ENCODE results near the gene SIDT1.

The SIDT1 gene

DNA sequence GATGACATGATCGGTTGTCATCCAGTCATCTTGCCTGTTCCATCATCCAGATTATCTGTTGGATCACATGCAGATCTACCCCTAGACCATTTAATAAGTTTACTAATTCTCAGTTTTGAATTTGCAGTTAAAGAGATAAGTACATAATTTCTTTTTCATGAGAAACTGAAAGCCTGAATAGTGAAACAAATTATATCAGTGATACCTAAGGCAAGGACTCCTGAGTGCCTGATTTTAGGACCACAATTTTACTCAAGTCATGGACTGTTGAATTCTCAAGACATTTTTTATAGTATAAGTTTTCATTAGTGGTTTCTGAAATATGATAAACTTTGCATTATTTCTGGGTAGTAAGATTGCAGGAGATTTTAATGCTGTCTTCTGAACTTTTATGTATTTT is 13.2 kb downstream of the SIDT1 start:
- Histone ChIP-seq H3K4me3 (replicated peaks; ENCODE audit: insufficient read depth, low read length) (no peak overlapping the region), H3K27me3 (ENCODE audit: insufficient read depth, poor library complexity, severe bottlenecking) (no peaks in the 10 kb centered on the region), H3K27ac (replicated peaks) (no peak overlapping the region)
- no peak for DNase-seq (ENCODE audit: low read depth in 1 of 2, low spot score in 1 of 2)
- TF ChIP-seq SPI1 (IDR thresholded peaks at IDR 0.05; ENCODE audit: borderline replicate concordance, low read depth) (no peak), POLR2AphosphoS5 (IDR thresholded peaks at IDR 0.05; ENCODE audit: low read depth) (no peak), GABPA (IDR thresholded peaks at IDR 0.05; ENCODE audit: low read depth) (no peak)
- TF ChIP-seq, protein P1, sequence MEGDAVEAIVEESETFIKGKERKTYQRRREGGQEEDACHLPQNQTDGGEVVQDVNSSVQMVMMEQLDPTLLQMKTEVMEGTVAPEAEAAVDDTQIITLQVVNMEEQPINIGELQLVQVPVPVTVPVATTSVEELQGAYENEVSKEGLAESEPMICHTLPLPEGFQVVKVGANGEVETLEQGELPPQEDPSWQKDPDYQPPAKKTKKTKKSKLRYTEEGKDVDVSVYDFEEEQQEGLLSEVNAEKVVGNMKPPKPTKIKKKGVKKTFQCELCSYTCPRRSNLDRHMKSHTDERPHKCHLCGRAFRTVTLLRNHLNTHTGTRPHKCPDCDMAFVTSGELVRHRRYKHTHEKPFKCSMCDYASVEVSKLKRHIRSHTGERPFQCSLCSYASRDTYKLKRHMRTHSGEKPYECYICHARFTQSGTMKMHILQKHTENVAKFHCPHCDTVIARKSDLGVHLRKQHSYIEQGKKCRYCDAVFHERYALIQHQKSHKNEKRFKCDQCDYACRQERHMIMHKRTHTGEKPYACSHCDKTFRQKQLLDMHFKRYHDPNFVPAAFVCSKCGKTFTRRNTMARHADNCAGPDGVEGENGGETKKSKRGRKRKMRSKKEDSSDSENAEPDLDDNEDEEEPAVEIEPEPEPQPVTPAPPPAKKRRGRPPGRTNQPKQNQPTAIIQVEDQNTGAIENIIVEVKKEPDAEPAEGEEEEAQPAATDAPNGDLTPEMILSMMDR (IDR thresholded peaks at IDR 0.05; ENCODE audit: insufficient read depth, low read length) = no peak
- TF ChIP-seq, protein P2, sequence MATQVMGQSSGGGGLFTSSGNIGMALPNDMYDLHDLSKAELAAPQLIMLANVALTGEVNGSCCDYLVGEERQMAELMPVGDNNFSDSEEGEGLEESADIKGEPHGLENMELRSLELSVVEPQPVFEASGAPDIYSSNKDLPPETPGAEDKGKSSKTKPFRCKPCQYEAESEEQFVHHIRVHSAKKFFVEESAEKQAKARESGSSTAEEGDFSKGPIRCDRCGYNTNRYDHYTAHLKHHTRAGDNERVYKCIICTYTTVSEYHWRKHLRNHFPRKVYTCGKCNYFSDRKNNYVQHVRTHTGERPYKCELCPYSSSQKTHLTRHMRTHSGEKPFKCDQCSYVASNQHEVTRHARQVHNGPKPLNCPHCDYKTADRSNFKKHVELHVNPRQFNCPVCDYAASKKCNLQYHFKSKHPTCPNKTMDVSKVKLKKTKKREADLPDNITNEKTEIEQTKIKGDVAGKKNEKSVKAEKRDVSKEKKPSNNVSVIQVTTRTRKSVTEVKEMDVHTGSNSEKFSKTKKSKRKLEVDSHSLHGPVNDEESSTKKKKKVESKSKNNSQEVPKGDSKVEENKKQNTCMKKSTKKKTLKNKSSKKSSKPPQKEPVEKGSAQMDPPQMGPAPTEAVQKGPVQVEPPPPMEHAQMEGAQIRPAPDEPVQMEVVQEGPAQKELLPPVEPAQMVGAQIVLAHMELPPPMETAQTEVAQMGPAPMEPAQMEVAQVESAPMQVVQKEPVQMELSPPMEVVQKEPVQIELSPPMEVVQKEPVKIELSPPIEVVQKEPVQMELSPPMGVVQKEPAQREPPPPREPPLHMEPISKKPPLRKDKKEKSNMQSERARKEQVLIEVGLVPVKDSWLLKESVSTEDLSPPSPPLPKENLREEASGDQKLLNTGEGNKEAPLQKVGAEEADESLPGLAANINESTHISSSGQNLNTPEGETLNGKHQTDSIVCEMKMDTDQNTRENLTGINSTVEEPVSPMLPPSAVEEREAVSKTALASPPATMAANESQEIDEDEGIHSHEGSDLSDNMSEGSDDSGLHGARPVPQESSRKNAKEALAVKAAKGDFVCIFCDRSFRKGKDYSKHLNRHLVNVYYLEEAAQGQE (IDR thresholded peaks at IDR 0.05; ENCODE audit: insufficient replicate concordance, low read depth) = no peak

DNA sequence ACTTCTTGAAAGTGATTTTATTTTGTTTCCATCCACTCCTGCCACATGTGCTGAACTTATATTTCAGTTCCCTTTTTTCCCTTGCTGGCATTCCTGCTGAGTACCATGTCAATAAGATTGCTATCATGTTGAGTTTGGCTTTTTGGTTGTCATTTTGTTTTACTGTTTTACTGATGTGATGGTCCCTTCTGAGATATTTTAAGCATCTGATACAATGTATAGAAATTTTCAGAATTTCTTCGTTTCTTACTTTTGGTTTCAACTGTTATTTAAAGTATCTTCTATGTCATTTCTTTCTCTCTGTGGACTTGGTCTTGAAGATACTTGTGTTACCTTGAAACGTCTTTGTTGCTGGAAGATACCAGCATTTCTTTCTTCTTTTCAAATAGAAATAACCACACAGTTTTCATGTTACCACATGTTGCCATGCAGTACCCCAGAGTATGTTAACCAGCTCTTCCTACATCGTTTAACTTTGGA is 14.1 kb downstream of the SIDT1 start:
- no peak overlapping the region for H3K27ac ChIP-seq (replicated peaks)
- H3K4me3 ChIP-seq (replicated peaks; ENCODE audit: insufficient read depth, low read length) = no peak overlapping the region
- no peak for DNase-seq (ENCODE audit: low read depth in 1 of 2, low spot score in 1 of 2)
- TF ChIP-seq, protein P1 (IDR thresholded peaks at IDR 0.05; ENCODE audit: insufficient read depth, low read length) = no peak
- TF ChIP-seq, protein P2 (IDR thresholded peaks at IDR 0.05; ENCODE audit: insufficient replicate concordance, low read depth) = no peak
- no peak for TF ChIP-seq GABPA (IDR thresholded peaks at IDR 0.05; ENCODE audit: low read depth)
- TF ChIP-seq POLR2AphosphoS5 (IDR thresholded peaks at IDR 0.05; ENCODE audit: low read depth) = no peak
- peak; percentile 48; the same call in 1 of the 2 replicates for TF ChIP-seq SPI1 (IDR thresholded peaks at IDR 0.05; ENCODE audit: borderline replicate concordance, low read depth)
- no peaks in the 10 kb centered on the region for H3K27me3 ChIP-seq (ENCODE audit: insufficient read depth, poor library complexity, severe bottlenecking)

DNA sequence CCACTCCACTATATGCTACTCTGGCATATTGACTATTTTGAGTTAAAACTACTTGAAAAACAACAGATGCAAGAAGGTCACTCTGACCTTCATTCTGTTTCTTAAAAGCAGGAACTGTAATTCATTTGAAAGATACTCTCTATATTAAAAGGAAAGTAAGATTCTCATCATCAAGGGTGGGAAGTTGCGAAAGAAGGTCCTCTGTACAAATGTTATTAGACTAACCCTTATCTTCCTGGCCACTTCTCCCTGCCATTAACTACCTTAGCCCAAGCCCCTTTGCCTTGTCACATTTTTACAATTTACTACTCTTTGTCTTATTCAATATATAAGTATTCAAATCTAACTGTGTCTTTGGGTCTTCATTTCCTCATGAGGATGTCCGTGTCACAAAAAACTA is 16.1 kb downstream of the SIDT1 start:
- peak in 1 of 2 experiments; percentile 17 for DNase-seq (ENCODE audit: low read depth in 1 of 2, low spot score in 1 of 2)
- H3K27ac ChIP-seq (replicated peaks) = no peak overlapping the region
- TF ChIP-seq, protein P2 (IDR thresholded peaks at IDR 0.05; ENCODE audit: insufficient replicate concordance, low read depth) = no peak
- TF ChIP-seq, protein P1 (IDR thresholded peaks at IDR 0.05; ENCODE audit: insufficient read depth, low read length) = no peak
- no peak for TF ChIP-seq GABPA (IDR thresholded peaks at IDR 0.05; ENCODE audit: low read depth)
- no peak for TF ChIP-seq SPI1 (IDR thresholded peaks at IDR 0.05; ENCODE audit: borderline replicate concordance, low read depth)
- no peak for TF ChIP-seq POLR2AphosphoS5 (IDR thresholded peaks at IDR 0.05; ENCODE audit: low read depth)
- no peaks in the 10 kb centered on the region for H3K27me3 ChIP-seq (ENCODE audit: insufficient read depth, poor library complexity, severe bottlenecking)
- H3K4me3 ChIP-seq (replicated peaks; ENCODE audit: insufficient read depth, low read length) = no peak overlapping the region

All from HL-60 (cell line).